Hepatocyte (in vitro differentiated cells): ENCODE results near the gene PNMA1.

ENCODE experiments used
- CTCF ChIP-seq: fragments of 200-600 bp; sonication (generic); IDR thresholded peaks from 2 replicates; pipeline ENCODE4 v1.5.1; 2016; ENCODE audit warnings: antibody characterized with exemption, mild to moderate bottlenecking; ENCODE audit not compliant: poor library complexity
- EZH2phosphoT487 ChIP-seq: fragments of 200-600 bp; sonication (generic); IDR thresholded peaks from one replicate; pipeline ENCODE4 v1.6.1; 2018; ENCODE audit warnings: antibody characterized with exemption, mild to moderate bottlenecking, low read depth, moderate library complexity; ENCODE audit not compliant: unreplicated experiment, severe bottlenecking

GRCh38 chr14:73736842-73737241 lies 22.7 kb upstream of the PNMA1 start:
- no peak for TF ChIP-seq CTCF
- TF ChIP-seq EZH2phosphoT487, result no peak
